Gastrocnemius medialis (tissue), 4 donors: ENCODE data around the gene TESK2. TPM values are rescaled to one million over a fixed set of nuclear protein-coding genes. Genes with fewer than 3 reads are reported as not detected.

Experiments
- ATAC-seq, 2 donors: fragments of 150-250 bp; one replicate each; pipeline ENCODE4 v1.9.1; 2016
- DNase-seq, 2 donors: peaks; one replicate each; pipeline ENCODE4 v3.0.0-alpha.2; 2019
- H3K27ac ChIP-seq, 4 donors: fragments of 200-600 bp; sonication (generic); 1 replicate in 1 of 4; 2 replicates in 3 of 4; pipeline ENCODE4 v1.5.1; 2016 to 2018; ENCODE audit warnings: mild to moderate bottlenecking in 2 of 4, moderate library complexity in 1 of 4
- H3K27me3 ChIP-seq, 3 donors: fragments of 200-600 bp; sonication (generic) in 2 of 3; 1 replicate in 1 of 3; 2 replicates in 2 of 3; pipeline versions ENCODE4 v1.5.1 to v1.6.0; 2016 to 2019; ENCODE audit warnings: mild to moderate bottlenecking in 1 of 3, moderate library complexity in 1 of 3
- H3K36me3 ChIP-seq, 2 donors: fragments of 200-600 bp; sonication (generic) in 1 of 2; one replicate each; pipeline ENCODE4 v1.5.1; 2017 to 2018
- H3K4me1 ChIP-seq, 2 donors: fragments of 200-600 bp; sonication (generic) in 1 of 2; one replicate each; pipeline ENCODE4 v1.5.1; 2016 to 2017; ENCODE audit warnings: mild to moderate bottlenecking in 2 of 2
- H3K4me3 ChIP-seq, 4 donors: fragments of 200-600 bp; sonication (generic) in 3 of 4; 1 replicate in 1 of 4; 2 replicates in 3 of 4; pipeline ENCODE4 v1.5.1; 2016 to 2019; ENCODE audit warnings: mild to moderate bottlenecking in 2 of 4
- H3K9me3 ChIP-seq, 3 donors: fragments of 200-600 bp; sonication (generic) in 2 of 3; 1 replicate in 1 of 3; 2 replicates in 2 of 3; pipeline ENCODE4 v1.5.1; 2016 to 2019
- CTCF ChIP-seq, 5 experiments: fragments of 450-650 bp in 3 of 5; fragments of 200-600 bp in 2 of 5; sonication (generic) in 2 of 5; IDR thresholded peaks in 4 of 5; conservative IDR thresholded peaks in 1 of 5; 1 replicate in 4 of 5; 2 replicates in 1 of 5; pipeline ENCODE4 v1.5.1; 2016 to 2019; ENCODE audit warnings: antibody characterized with exemption in 5 of 5, mild to moderate bottlenecking in 3 of 5, moderate library complexity in 3 of 5
- POLR2A ChIP-seq, 2 donors: fragments of 450-650 bp; IDR thresholded peaks; one replicate each; pipeline ENCODE4 v1.6.1; 2017; ENCODE audit warnings: antibody characterized with exemption in 2 of 2, mild to moderate bottlenecking in 2 of 2, moderate library complexity in 2 of 2
- in situ Hi-C, 4 donors: fragments of 200-750 bp; cut with MboI; loops; one replicate each; pipeline versions ENCODE4 v1.15.0 to v1.8.0; 2017; ENCODE audit warnings: low sequenced_read_pairs in 4 of 4
- intact Hi-C: fragments of 100-400 bp; cut with DNase I; formaldehyde crosslinking; loops from one replicate; pipeline ENCODE4 v1.15.1; 2023; ENCODE audit warnings: low total_unique reads
- total RNA-seq, 4 donors: library from RNA; depleted of rRNA; stranded (reverse); fragments of >200 nt; gene quantifications; one replicate each; pipeline versions ENCODE4 v1.1.0 to v1.2.3, GENCODE V29; 2016

TESK2 gene
- 1 to 10 TPM; 3.4 to 5.8 (median 4.5) TPM for total RNA-seq

- peak in 4 of 5 experiments; percentile 27 to 56 (median 30) for TF ChIP-seq CTCF (IDR thresholded peaks at IDR 0.05 in 4 of 5, conservative IDR thresholded peaks at IDR 0.05 in 1 of 5)
- peak; percentile 89 to 92 for TF ChIP-seq POLR2A (IDR thresholded peaks at IDR 0.05)
- Histone ChIP-seq H3K36me3 (no peaks in the 10 kb centered on the region), H3K4me1 (peaks cover 14 to 19% of the 10 kb centered on the region in 2 donors), H3K27ac (peak within 1 kb of the TSS; percentile 87 to 96 (median 92)), H3K27me3 (no peaks in the 10 kb centered on the region), H3K4me3 (peak within 1 kb of the TSS; percentile 68 to 99 (median 90)), H3K9me3 (no peaks in the 10 kb centered on the region)
- intact Hi-C loops = loop anchor here (1.0 to 5.0 kb wide), 4 partner anchors 9 to 759 kb away; partner anchors contain the start of genes CCDC163, GPBP1L1, MMACHC and RNU5D-1
- in situ Hi-C loops = loop anchor here (5.0 to 25.0 kb wide), 6 partner anchors 129 to 479 kb away; partner anchors contain the start of genes HECTD3 (in 3 of the 4) and UROD (in 3 of the 4)
- ATAC-seq (peak; percentile 95 to 98), DNase-seq (peak; percentile 98 to 99)
Measured at GRCh38 chr1:45490626-45491486, at the start of gene TESK2. TESK2 (minus strand) TSS chr1:45491163; CDS start chr1:45457785, 33,378 bp downstream.

- in situ Hi-C loops = no loop called here
- no peak for DNase-seq
- TF ChIP-seq POLR2A (IDR thresholded peaks at IDR 0.05) = no peak
- no peak for TF ChIP-seq CTCF (IDR thresholded peaks at IDR 0.05 in 4 of 5, conservative IDR thresholded peaks at IDR 0.05 in 1 of 5)
Measured at GRCh38 chr1:45536886-45537285, 45.9 kb upstream of the TESK2 start.

GRCh38 chr1:45535988-45536766, 45.2 kb upstream of the TESK2 start:
- no peak for DNase-seq
- intact Hi-C loops = no loop called here
- in situ Hi-C loops = no loop called here
- no peak for ATAC-seq
- Histone ChIP-seq H3K36me3 (no peaks in the 10 kb centered on the region), H3K4me1 (no peaks in the 10 kb centered on the region), H3K9me3 (no peaks in the 10 kb centered on the region), H3K4me3 (no peak overlapping the region), H3K27me3 (no peaks in the 10 kb centered on the region), H3K27ac (no peak overlapping the region)
- no peak for TF ChIP-seq CTCF (IDR thresholded peaks at IDR 0.05 in 4 of 5, conservative IDR thresholded peaks at IDR 0.05 in 1 of 5)
- TF ChIP-seq POLR2A (IDR thresholded peaks at IDR 0.05) = no peak

More at GRCh38 chr1:45536886-45537285, 45.9 kb upstream of the TESK2 start:
- no peaks in the 10 kb centered on the region for H3K27me3 ChIP-seq
- intact Hi-C loops = no loop called here
- no peak overlapping the region for H3K27ac ChIP-seq
- H3K36me3 ChIP-seq = no peaks in the 10 kb centered on the region
- H3K4me1 ChIP-seq = no peaks in the 10 kb centered on the region
- no peak overlapping the region for H3K4me3 ChIP-seq
- H3K9me3 ChIP-seq = no peaks in the 10 kb centered on the region
- no peak for ATAC-seq

- no peaks in the 10 kb centered on the region for H3K9me3 ChIP-seq
- intact Hi-C loops = no loop called here
- ATAC-seq = no peak
- in situ Hi-C loops = no loop called here
- no peak overlapping the region for H3K27ac ChIP-seq
- TF ChIP-seq POLR2A (IDR thresholded peaks at IDR 0.05) (no peak), CTCF (IDR thresholded peaks at IDR 0.05 in 4 of 5, conservative IDR thresholded peaks at IDR 0.05 in 1 of 5) (no peak)
- no peaks in the 10 kb centered on the region for H3K27me3 ChIP-seq
- H3K36me3 ChIP-seq = no peaks in the 10 kb centered on the region
- no peak overlapping the region for H3K4me3 ChIP-seq
- no peak for DNase-seq
- H3K4me1 ChIP-seq = no peaks in the 10 kb centered on the region
Measured at GRCh38 chr1:45531873-45532272, 40.9 kb upstream of the TESK2 start.
